Stimulated activated CD8-positive, alpha-beta memory T cell treated with anti-CD3 and anti-CD28 coated beads, Interleukin-15, amount 100 ng/mL, for 4 hours (primary cell): ENCODE data around the gene PRKCE.

Experiments
- DNase-seq, 2 donors: peaks; one replicate each; pipeline ENCODE4 v3.0.0-alpha.2; 2020; ENCODE audit warnings: low read depth in 2 of 2

The PRKCE gene

GRCh38 chr2:45859682-45860081 lies 208.2 kb downstream of the PRKCE start:
- no peak for DNase-seq

- DNase-seq: no peak
Measured at GRCh38 chr2:45860136-45861121, 209.0 kb downstream of the PRKCE start.

GRCh38 chr2:45862843-45863242 lies 211.4 kb downstream of the PRKCE start:
- DNase-seq: no peak

GRCh38 chr2:45864121-45864520 lies 212.6 kb downstream of the PRKCE start:
- no peak for DNase-seq

GRCh38 chr2:45867349-45867748 lies 215.9 kb downstream of the PRKCE start:
- no peak for DNase-seq

- DNase-seq: no peak
Measured at GRCh38 chr2:45867800-45868199, 216.3 kb downstream of the PRKCE start.

GRCh38 chr2:45869165-45869501 lies 217.7 kb downstream of the PRKCE start:
- no peak for DNase-seq

- DNase-seq: no peak
Measured at GRCh38 chr2:45871025-45871424, 219.6 kb downstream of the PRKCE start.

- DNase-seq: no peak
Measured at GRCh38 chr2:45871541-45871940, 220.1 kb downstream of the PRKCE start.

- no peak for DNase-seq
Measured at GRCh38 chr2:45872211-45872610, 220.7 kb downstream of the PRKCE start.

GRCh38 chr2:45874344-45874743 lies 222.9 kb downstream of the PRKCE start:
- DNase-seq: no peak

- no peak for DNase-seq
Measured at GRCh38 chr2:45876611-45877010, 225.1 kb downstream of the PRKCE start.

GRCh38 chr2:45879406-45879805 lies 227.9 kb downstream of the PRKCE start:
- DNase-seq: no peak

GRCh38 chr2:45879936-45880335 lies 228.5 kb downstream of the PRKCE start:
- no peak for DNase-seq

GRCh38 chr2:45881970-45882581 lies 230.6 kb downstream of the PRKCE start:
- no peak for DNase-seq

- DNase-seq: no peak
Measured at GRCh38 chr2:45882707-45883602, 231.5 kb downstream of the PRKCE start.

- DNase-seq: no peak
Measured at GRCh38 chr2:45883603-45884000, 232.1 kb downstream of the PRKCE start.

GRCh38 chr2:45884126-45884525 lies 232.7 kb downstream of the PRKCE start:
- no peak for DNase-seq

GRCh38 chr2:45885171-45885621 lies 233.7 kb downstream of the PRKCE start:
- DNase-seq: no peak

GRCh38 chr2:45886171-45886663 lies 234.7 kb downstream of the PRKCE start:
- DNase-seq: no peak

- no peak for DNase-seq
Measured at GRCh38 chr2:45888167-45888566, 236.7 kb downstream of the PRKCE start.

GRCh38 chr2:45888641-45889040 lies 237.2 kb downstream of the PRKCE start:
- no peak for DNase-seq
